Erythroblast (primary cell): ENCODE results near the gene FLT3LG.

Source experiments
- GATA1 ChIP-seq: IDR thresholded peaks from 2 replicates; pipeline ENCODE4 v1.6.1; 2011; ENCODE audit warnings: low read depth, mild to moderate bottlenecking, control low read depth, low read length, moderate library complexity
- POLR2A ChIP-seq: IDR thresholded peaks from 2 replicates; pipeline ENCODE4 v1.6.1; 2011; ENCODE audit warnings: mild to moderate bottlenecking, low read length

DNA sequence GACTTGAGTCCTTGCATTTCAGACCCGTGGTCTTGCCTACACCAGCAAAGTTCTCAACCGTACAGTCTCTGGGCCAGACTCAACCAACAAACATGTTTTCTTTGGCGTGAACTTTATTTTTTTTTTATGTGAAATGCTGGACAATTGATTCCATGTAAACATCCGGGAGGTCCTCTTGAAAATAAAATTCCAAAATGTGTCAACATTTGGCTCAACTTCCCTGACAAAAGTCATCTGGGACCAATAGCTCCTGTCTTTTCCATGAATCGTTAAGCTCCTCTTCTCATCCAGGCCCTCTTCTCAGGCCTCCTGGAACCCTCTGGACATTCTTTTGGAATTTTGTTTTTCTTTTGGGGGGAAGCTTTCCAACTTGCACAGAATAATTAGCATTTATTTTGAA, 18.2 kb upstream of the FLT3LG start:
- no peak for TF ChIP-seq POLR2A
- TF ChIP-seq GATA1: no peak
